WERI-Rb-1 (cell line): ENCODE data around the gene LRRK2.

Source experiments
- DNase-seq: peaks from one replicate; pipeline ENCODE4 v3.0.0-alpha.2; 2020
- H3K27ac ChIP-seq: fragments of 250-450 bp; sonication (Bioruptor Pico); 2 replicates; pipeline ENCODE4 v1.5.1; 2020; ENCODE audit warnings: mild to moderate bottlenecking, moderate library complexity
- H3K27me3 ChIP-seq: fragments of 250-450 bp; sonication (Bioruptor Pico); 2 replicates; pipeline ENCODE4 v1.5.1; 2021; ENCODE audit warnings: mild to moderate bottlenecking, low read depth, moderate library complexity; ENCODE audit not compliant: insufficient read depth, severe bottlenecking
- H3K36me3 ChIP-seq: fragments of 250-450 bp; sonication (Bioruptor Pico); 2 replicates; pipeline ENCODE4 v1.5.1; 2020; ENCODE audit warnings: mild to moderate bottlenecking, moderate library complexity
- H3K4me3 ChIP-seq: 2 replicates; pipeline ENCODE4 v1.5.1; 2011; ENCODE audit warnings: low read depth, mild to moderate bottlenecking, control low read depth, low read length
- H3K9me3 ChIP-seq: fragments of 250-450 bp; sonication (Bioruptor Pico); 2 replicates; pipeline ENCODE4 v1.5.1; 2021; ENCODE audit warnings: mild to moderate bottlenecking, moderate library complexity; ENCODE audit not compliant: severe bottlenecking
- TF ChIP-seq, protein P1 (sequence below): IDR thresholded peaks from 2 replicates; pipeline ENCODE4 v1.5.1; 2011; ENCODE audit warnings: low read depth, mild to moderate bottlenecking, control low read depth, inconsistent platforms, low read length

Gene LRRK2

DNA sequence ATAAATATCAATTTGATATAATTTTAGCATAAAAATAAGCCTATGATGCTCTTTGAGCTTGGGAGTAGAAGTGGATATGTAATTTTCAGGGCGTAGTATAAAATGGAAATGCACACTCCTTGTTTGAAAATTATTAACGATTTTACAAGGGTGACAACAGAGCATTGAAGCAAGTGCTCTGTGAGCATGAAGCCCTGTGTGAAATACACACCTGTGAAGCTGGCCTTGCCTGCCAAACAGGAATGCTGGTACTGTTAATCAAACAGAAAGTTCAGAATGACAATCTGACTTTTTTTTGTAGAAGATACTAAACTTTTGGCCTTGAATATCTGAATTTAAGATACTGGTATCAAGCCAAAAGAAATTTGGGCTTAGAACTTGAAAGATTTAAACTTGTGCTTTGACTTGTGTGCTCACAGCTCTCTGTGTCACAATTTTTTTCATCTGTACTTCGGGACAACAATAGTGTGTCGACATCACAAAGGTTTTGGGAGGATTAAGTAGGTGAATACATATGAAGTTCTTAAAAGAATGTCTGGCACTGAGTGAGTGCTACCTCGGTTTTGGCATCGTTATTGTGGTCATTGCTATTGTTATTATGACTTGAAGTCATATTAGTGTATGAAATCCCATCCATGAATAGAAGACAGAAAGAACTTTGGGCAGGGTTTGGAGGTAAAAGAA is 47.3 kb downstream of the LRRK2 start:
- no peaks in the 10 kb centered on the region for H3K36me3 ChIP-seq
- H3K27me3 ChIP-seq = no peaks in the 10 kb centered on the region
- no peaks in the 10 kb centered on the region for H3K9me3 ChIP-seq
- TF ChIP-seq, protein P1, sequence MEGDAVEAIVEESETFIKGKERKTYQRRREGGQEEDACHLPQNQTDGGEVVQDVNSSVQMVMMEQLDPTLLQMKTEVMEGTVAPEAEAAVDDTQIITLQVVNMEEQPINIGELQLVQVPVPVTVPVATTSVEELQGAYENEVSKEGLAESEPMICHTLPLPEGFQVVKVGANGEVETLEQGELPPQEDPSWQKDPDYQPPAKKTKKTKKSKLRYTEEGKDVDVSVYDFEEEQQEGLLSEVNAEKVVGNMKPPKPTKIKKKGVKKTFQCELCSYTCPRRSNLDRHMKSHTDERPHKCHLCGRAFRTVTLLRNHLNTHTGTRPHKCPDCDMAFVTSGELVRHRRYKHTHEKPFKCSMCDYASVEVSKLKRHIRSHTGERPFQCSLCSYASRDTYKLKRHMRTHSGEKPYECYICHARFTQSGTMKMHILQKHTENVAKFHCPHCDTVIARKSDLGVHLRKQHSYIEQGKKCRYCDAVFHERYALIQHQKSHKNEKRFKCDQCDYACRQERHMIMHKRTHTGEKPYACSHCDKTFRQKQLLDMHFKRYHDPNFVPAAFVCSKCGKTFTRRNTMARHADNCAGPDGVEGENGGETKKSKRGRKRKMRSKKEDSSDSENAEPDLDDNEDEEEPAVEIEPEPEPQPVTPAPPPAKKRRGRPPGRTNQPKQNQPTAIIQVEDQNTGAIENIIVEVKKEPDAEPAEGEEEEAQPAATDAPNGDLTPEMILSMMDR = no peak
- no peak for DNase-seq
- H3K4me3 ChIP-seq = no peak overlapping the region
- H3K27ac ChIP-seq = no peak overlapping the region

DNA sequence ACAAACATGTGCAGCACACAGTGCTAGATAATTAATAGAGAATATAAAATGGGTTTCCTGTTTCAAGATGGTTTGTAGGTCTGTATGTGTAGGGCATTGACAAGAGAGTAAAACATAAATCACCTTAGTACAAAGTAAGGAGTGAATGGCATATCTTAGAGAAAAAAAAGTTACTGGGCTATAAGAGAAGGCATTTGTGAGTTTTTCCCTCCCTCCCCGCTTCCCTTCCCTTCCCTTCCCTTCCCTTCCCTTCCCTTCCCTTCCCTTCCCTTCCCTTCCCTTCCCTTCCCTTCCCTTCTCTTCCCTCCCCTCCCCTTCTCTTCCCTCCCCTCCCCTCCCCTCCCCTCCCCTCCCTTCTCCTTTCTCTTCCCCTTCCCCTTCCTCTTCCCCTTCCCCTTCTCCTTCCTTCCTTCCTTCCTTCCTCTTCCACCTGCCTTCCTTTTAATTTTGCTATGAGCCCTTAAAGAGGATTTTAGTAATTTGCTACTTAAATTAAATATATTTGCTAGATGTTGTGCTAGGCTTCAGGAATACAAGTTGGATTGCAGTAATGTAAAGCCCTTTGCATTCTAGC is 57.1 kb downstream of the LRRK2 start:
- no peak for DNase-seq
- H3K27ac ChIP-seq = no peak overlapping the region
- TF ChIP-seq, protein P1 = no peak

DNA sequence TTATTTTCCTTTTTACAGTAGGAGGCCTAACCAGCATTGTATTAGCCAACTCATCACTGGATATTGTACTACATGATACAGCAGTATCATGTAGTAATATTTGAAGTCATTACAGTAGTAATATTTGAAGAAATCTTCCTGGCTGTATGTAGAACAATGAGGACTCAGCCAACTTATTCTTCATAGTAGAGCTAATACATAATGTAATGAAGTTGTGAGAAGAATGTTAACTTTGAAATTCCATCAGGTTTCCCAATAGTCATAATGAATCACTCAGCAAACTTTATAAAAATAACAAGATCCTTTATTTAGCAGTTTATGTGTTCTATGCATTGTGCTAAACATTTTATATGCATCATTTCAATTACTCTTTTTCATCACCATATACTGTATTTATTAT is 61.8 kb downstream of the LRRK2 start:
- H3K9me3 ChIP-seq = no peaks in the 10 kb centered on the region
- TF ChIP-seq, protein P1 = no peak
- no peak overlapping the region for H3K27ac ChIP-seq
- H3K36me3 ChIP-seq = no peaks in the 10 kb centered on the region
- H3K27me3 ChIP-seq = no peaks in the 10 kb centered on the region
- DNase-seq = no peak
- H3K4me3 ChIP-seq = no peak overlapping the region

More for the DNA sequence above, 57.1 kb downstream of the LRRK2 start:
- Histone ChIP-seq H3K36me3 (no peaks in the 10 kb centered on the region), H3K9me3 (no peaks in the 10 kb centered on the region), H3K27me3 (no peaks in the 10 kb centered on the region), H3K4me3 (no peak overlapping the region)

DNA sequence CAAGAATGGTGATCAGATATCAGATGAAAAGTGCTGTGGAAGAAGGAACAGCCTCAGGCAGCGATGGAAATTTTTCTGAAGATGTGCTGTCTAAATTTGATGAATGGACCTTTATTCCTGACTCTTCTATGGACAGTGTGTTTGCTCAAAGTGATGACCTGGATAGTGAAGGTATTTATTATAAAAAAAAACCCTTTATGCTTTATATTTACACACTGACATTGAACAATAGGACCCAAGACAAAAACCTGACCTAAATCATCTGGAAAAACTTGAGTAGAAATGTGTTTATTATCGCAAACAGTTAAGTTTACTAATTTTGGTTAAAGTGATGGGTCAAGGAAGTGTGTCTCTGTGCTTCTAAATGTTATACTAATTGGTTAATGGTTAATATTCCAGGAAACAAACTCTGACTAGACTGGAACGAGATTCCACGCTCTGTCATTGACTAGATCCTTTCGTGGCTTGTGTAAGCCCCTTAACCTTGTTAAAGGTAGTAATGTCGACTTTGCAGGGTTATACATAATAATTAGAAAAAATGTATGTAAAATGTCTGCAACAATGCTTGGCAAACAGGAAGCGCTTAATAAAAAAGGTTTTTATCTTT is 62.7 kb downstream of the LRRK2 start:
- Histone ChIP-seq H3K9me3 (no peaks in the 10 kb centered on the region), H3K4me3 (no peak overlapping the region), H3K36me3 (no peaks in the 10 kb centered on the region), H3K27me3 (no peaks in the 10 kb centered on the region), H3K27ac (no peak overlapping the region)
- TF ChIP-seq, protein P1 = no peak
- DNase-seq = no peak

DNA sequence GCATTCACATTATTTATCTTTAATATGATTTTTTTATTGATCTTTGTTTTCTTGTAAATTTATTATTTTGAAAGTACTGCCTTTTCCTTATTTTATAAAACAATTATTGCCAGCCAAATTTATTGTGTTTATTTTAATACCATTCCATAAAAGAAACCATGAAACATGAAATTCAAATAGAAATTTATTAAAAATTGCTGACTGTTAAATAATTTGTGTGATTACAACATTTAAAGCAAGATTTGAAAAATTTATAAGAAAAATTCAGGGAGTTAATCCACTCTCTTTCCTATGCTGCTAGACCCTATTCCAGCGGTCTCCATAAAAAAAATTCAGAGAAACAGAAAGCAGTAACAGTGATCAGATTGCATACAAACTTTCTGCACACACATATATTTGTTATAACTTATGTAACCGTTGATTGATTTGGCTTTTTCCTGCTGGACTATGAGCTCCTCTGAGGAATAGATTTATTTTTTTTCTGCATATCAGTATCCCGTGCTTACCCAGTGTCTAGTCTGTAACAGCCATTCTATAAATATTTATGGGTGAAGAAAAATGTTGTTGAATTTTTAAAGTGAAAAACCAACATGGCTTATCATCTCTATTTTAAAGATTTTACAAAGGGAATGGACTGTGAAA is 68.1 kb downstream of the LRRK2 start:
- H3K36me3 ChIP-seq = no peaks in the 10 kb centered on the region
- H3K9me3 ChIP-seq = no peaks in the 10 kb centered on the region
- no peak overlapping the region for H3K27ac ChIP-seq
- no peaks in the 10 kb centered on the region for H3K27me3 ChIP-seq
- TF ChIP-seq, protein P1 = no peak
- H3K4me3 ChIP-seq = no peak overlapping the region
- no peak for DNase-seq
